Left renal pelvis (tissue), 4 donors: ENCODE results near the gene DCAF11. TPM values are rescaled to one million over a fixed set of nuclear protein-coding genes. Genes with fewer than 3 reads are reported as not detected.

Source experiments
- DNase-seq, 4 donors: peaks; one replicate each; pipeline ENCODE4 v3.0.0-alpha.2; 2013; ENCODE audit warnings: low read depth in 4 of 4, low spot score in 3 of 4
- polyA plus RNA-seq, 4 donors: library from polyadenylated mRNA; unstranded; fragments of 120-200 nt; gene quantifications; one replicate each; pipeline ENCODE4 v1.2.1, GENCODE V29; 2013; ENCODE audit not compliant: insufficient read length in 4 of 4

The DCAF11 gene
- polyA plus RNA-seq, 4 donors, result 41.2 to 90.6 (median 73.0) TPM

DNA sequence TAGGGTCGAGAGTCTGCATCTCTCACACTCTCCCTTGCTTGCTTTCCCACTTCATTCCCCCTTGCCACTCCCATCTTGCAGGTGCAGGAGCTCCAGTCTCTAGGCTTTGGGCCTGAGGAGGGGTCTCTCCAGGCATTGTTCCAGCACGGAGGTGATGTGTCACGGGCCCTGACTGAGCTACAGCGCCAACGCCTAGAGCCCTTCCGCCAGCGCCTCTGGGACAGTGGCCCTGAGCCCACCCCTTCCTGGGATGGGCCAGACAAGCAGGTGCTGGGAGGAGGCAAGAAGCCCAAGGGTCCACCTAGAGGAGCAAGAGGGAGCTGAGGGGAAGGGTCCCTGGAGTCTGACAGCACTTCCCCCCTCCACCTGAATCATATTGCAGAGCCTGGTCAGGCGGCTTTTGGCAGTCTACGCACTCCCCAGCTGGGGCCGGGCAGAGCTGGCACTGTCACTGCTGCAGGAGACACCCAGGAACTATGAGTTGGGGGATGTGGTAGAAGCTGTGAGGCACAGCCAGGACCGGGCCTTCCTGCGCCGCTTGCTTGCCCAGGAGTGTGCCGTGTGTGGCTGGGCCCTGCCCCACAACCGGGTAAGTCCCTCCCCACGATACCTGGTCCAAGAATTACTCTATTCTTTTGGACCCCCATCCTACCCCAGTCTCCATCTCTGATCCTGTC lies 37.0 kb downstream of the DCAF11 start:
- DNase-seq, result no peak

DNA sequence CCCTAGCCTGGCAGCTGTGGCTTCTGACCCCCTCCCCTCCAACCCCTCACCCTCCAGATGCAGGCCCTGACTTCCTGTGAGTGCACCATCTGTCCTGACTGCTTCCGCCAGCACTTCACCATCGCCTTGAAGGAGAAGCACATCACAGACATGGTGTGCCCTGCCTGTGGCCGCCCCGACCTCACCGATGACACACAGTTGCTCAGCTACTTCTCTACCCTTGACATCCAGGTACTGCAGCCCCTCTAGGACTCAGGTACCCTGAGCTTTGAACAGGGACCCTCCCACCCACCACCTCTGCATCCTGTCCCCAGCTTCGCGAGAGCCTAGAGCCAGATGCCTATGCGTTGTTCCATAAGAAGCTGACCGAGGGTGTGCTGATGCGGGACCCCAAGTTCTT lies 40.5 kb downstream of the DCAF11 start:
- DNase-seq, result no peak

DNA sequence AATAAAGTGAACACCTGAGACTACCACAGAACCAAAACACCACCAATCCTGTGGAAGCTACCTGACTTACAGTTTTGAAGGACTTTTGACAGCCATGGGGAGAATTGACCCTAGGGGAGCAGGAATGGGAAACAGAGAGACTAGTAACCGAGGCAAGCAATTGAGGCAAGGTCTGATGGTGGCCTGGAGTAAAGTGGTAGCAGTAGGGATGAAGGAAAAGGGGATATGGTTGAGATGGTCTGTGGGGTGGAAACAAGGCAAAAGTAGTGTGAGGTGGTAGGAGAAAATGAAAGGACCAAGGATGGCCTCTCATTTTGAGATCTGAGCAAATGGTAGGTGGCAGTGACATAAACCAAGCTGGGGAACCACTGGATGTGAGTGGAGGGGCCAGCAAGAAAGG lies 42.3 kb downstream of the DCAF11 start:
- no peak for DNase-seq

DNA sequence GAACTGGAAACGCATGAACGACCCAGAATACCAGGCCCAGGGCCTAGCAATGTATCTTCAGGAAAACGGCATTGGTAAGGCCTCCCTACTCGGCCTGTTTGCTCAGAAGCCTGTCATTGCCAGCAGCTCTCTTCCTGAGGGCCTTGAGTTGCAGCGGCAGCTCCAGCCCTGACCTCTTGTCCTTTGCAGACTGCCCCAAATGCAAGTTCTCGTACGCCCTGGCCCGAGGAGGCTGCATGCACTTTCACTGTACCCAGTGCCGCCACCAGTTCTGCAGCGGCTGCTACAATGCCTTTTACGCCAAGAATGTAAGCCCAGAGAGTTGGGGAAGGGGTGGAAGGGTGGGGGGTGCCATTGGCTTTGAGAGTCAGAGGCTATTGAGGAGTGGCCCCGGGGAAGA lies 42.8 kb downstream of the DCAF11 start:
- DNase-seq, result no peak

DNA sequence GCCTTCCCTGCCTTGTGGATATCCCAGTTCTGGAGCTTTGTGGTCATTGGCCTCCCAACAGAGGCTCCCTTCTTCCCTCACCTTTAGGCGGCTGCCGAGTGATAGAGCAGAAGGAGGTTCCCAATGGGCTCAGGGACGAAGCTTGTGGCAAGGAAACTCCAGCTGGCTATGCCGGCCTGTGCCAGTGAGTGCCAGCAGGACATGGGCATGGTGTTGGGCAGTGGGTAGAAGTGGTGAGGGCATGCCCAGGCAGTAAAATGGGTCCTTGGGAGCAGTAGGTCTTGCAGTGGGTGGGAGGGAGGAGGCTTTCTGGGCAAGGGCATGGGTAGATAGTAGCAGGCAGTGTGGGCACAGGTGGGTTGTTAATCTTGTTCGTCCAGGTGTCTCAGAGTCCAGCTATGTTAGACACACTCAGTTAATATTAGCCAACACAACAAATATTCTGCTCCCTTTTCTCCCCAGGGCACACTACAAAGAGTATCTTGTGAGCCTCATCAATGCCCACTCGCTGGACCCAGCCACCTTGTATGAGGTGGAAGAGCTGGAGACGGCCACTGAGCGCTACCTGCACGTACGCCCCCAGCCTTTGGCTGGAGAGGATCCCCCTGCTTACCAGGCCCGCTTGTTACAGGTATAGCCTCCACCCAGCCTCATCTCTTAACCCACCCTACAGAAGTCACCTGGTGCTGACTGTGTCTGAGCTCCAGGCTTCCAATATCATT lies 45.4 kb downstream of the DCAF11 start:
- no peak for DNase-seq

- no peak for DNase-seq
Observed at GRCh38 chr14:24160499-24160849, 45.9 kb downstream of the DCAF11 start.

DNA sequence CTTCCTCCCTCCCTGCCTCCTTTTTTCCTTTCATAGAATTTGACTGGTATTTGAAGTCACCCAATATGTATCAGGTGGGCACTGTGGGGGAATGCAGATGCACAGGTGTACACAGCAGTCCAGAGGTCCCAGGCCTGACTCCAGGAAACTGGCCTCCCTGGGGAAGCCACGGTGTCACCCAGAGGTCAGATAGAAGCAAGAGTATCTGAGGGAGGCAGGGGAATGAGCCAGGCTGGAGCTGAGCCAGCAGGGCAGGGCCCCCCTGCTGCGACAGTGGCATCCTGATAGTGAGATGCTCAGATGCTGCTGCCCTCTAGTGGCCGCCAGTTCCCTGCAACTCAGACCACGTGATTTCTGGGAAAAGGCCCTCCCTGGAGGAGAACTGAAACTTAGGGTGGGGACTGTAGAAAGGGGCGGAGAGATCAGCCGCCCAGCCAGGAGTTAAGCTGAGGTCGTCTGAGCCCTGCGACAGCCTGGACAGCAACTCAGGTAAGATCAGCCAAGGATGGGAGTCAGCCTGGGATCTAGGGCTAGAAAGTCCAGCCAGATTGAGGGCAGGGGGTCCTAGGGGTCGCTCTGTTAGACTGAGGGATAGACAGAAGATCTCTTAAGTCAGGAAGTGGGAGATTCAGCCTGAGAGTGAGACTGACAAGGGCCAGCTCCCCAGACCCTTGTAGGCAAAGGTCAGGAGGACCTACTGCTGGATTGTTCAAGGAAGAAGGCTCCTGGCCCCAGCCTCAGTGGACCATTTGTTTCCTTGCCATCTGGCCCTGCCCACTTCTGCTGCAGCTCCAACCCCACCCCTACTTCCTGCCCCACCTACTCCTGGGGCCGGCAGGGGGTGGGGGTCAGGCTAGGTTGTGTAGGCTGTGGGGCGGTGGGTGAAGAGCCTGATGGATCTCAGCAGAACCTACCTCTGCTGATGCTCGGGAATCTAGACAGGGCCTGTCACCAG lies 46.5 kb downstream of the DCAF11 start, which contains the start of gene IRF9:
IRF9 (plus strand) TSS at position 416 of the 955 bp plus-strand sequence. CDS start 880 bp downstream, outside the sequence.
- peak; percentile 89 to 95 (median 92) for DNase-seq

DNA sequence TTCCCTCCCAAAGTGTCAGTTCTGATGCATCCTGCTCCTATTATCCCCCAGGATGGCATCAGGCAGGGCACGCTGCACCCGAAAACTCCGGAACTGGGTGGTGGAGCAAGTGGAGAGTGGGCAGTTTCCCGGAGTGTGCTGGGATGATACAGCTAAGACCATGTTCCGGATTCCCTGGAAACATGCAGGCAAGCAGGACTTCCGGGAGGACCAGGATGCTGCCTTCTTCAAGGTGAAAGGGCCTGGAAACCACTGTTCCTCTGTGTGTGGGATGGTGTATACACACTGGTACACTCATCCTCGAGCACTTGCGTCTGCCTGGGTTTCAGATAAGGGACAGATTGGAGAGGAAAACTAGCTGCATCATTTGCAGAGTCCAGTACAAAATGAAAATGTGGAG lies 47.5 kb downstream of the DCAF11 start:
- no peak for DNase-seq

GRCh38 chr14:24164518-24164991 lies 50.0 kb downstream of the DCAF11 start:
- no peak for DNase-seq

GRCh38 chr14:24165785-24166184 lies 51.2 kb downstream of the DCAF11 start:
- DNase-seq, result no peak

DNA sequence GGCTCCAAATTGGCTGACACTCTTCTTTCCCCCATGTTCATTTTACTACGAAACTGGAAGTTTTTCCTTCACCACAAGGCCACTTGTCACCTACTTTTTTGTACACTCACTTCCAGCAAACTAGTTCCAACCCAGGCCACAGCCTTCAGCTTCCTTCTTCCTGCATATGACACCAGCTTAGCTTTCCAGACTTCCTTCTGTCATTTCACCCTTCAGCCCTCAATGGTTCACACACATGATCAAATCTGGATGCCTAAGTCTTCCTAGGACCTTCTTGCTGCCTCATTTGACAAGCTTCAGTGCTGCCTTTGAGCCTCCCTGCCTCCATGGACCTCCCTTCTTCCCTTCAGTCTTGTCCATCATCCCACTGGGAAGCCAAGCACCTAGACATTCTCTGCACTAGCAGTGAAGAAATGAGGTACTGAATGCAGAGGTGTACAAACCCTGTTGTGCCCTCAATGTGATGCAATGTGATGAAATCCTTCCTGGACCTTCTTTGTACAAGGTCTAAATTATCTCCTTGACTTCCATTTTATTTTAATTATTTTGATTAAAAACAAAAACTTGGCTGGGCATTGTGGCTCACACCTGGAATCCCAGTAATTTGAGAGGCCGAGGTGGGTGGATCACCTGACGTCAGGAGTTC lies 53.0 kb downstream of the DCAF11 start:
- DNase-seq, result no peak

DNA sequence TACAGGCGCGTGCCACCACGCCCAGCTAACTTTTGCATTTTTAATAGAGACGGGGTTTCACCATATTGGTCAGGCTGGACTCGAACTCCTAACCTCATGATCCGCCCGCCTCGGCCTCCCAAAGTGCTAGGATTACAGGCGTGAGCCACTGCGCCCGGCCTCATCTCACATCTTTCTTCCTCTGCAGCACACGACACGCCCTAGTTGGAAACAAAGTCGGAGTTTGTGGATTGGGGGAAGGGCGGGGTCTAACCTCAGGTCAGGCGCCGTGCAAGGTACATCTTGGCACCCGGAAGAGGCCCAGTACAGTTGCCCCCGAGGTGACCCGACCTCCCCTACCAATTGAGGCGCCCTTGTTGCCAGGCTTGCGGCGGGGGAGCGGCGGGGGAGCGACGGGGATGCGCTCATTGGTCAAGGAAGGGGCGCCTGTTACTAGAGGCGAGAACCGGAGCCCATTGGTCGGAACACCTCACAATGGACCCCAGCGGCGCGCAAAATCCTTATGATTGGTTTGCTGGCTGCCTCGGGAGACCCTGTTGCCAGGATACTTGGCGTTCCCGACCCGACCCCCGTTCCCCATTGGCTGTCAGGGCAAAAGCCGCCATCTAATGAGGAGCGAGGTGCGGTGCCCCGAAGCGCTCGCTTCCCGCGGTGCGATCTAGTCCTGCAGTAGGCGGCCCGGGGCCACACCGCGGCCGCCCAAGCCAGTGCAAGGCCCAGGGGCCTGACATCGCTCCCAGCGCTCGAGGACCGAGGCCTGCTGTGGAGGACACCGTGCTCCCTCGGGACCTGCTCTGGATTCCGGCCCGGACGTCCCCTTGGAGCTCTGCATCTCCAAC lies 57.1 kb downstream of the DCAF11 start, which contains the start of gene REC8:
REC8 (plus strand) TSS at position 659 of the 839 bp plus-strand sequence. CDS start 473 bp downstream, outside the sequence.
- peak; percentile 76 to 93 (median 82) for DNase-seq

- DNase-seq, result no peak
Observed at GRCh38 chr14:24172261-24172860, 57.8 kb downstream of the DCAF11 start.

DNA sequence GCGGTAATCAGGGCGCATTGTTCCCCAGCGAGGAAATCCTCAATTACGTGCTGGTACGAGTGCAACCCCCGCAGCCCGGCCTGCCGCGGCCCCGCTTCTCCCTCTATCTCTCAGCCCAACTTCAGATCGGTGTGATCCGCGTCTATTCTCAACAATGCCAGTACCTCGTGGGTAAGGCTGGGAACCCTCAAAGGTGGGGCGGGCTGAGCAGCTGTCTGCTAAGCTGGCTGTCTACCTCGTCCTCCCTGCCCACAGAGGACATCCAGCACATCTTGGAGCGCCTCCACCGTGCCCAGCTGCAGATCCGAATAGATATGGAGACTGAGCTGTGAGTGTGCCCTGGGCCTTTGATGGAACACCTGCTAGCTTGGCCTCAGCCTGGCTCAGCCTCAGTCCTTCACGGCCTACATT lies 58.3 kb downstream of the DCAF11 start:
- no peak for DNase-seq

Other genes with a start within 250 kb of the DCAF11 start
- gene DHRS4, start 161.0 kb upstream of the DCAF11 start, polyA plus RNA-seq, result 10 to 100 TPM; 28.3 to 50.8 (median 44.2) TPM
- gene DHRS4L2, start 125.8 kb upstream of the DCAF11 start, polyA plus RNA-seq, result 10 to 100 TPM; 27.6 to 52.8 (median 31.4) TPM
- 1 to 10 TPM; 1.2 to 2.0 (median 1.8) TPM for gene CARMIL3, start 62.8 kb upstream of the DCAF11 start, polyA plus RNA-seq
- not detected for gene CPNE6, start 43.2 kb upstream of the DCAF11 start, polyA plus RNA-seq
- 10 to 100 TPM in 3 of 4 donors, 1 to 10 TPM in 1; 7.7 to 31.0 (median 24.0) TPM for gene PCK2, start 20.5 kb upstream of the DCAF11 start, polyA plus RNA-seq
- 1 to 10 TPM in 3 of 4 donors, under 1 TPM in 1; 0.59 to 4.1 (median 2.1) TPM for gene NRL, start 172 bp downstream of the DCAF11 start, polyA plus RNA-seq
- gene FITM1, start 15.9 kb downstream of the DCAF11 start, polyA plus RNA-seq, result 1 to 10 TPM in 1 of 4 donors, under 1 TPM in 3; 0.55 to 1.6 (median 0.79) TPM
- 100 to 1,000 TPM; 131 to 226 (median 197) TPM for gene PSME1, start 21.4 kb downstream of the DCAF11 start, polyA plus RNA-seq
- 10 to 100 TPM in 3 of 4 donors, 1 to 10 TPM in 1; 9.7 to 21.4 (median 19.4) TPM for gene EMC9, start 26.8 kb downstream of the DCAF11 start, polyA plus RNA-seq
- 100 to 1,000 TPM; 134 to 185 (median 166) TPM for gene PSME2, start 31.8 kb downstream of the DCAF11 start, polyA plus RNA-seq
- 10 to 100 TPM; 44.8 to 59.8 (median 47.4) TPM for gene RNF31, start 32.7 kb downstream of the DCAF11 start, polyA plus RNA-seq
- 10 to 100 TPM; 46.1 to 68.1 (median 57.0) TPM for gene IRF9, start 46.5 kb downstream of the DCAF11 start, polyA plus RNA-seq
- gene REC8, start 57.3 kb downstream of the DCAF11 start, polyA plus RNA-seq, result 100 to 1,000 TPM in 1 of 4 donors, 10 to 100 TPM in 3; 28.0 to 100 (median 57.9) TPM
- gene IPO4, start 74.0 kb downstream of the DCAF11 start, polyA plus RNA-seq, result 10 to 100 TPM; 19.8 to 39.5 (median 31.0) TPM
- gene TM9SF1, start 80.7 kb downstream of the DCAF11 start, polyA plus RNA-seq, result 10 to 100 TPM; 32.9 to 43.7 (median 35.4) TPM
- gene TSSK4, start 90.9 kb downstream of the DCAF11 start, polyA plus RNA-seq, result 10 to 100 TPM in 1 of 4 donors, 1 to 10 TPM in 3; 4.2 to 12.0 (median 5.6) TPM
- gene CHMP4A, start 98.7 kb downstream of the DCAF11 start, polyA plus RNA-seq, result 10 to 100 TPM; 27.8 to 58.4 (median 52.0) TPM
- gene MDP1, start 101.3 kb downstream of the DCAF11 start, polyA plus RNA-seq, result 10 to 100 TPM in 3 of 4 donors, 1 to 10 TPM in 1; 8.3 to 16.9 (median 11.3) TPM
- gene NEDD8, start 117.6 kb downstream of the DCAF11 start, polyA plus RNA-seq, result 100 to 1,000 TPM; 189 to 230 (median 217) TPM
- gene GMPR2, start 118.2 kb downstream of the DCAF11 start, polyA plus RNA-seq, result 100 to 1,000 TPM in 3 of 4 donors, 10 to 100 TPM in 1; 65.6 to 124 (median 117) TPM
- 10 to 100 TPM; 57.3 to 62.1 (median 60.1) TPM for gene TINF2, start 127.8 kb downstream of the DCAF11 start, polyA plus RNA-seq
- gene TGM1, start 148.4 kb downstream of the DCAF11 start, polyA plus RNA-seq, result 1 to 10 TPM; 1.6 to 6.6 (median 2.6) TPM
- gene RABGGTA, start 156.8 kb downstream of the DCAF11 start, polyA plus RNA-seq, result 10 to 100 TPM; 19.4 to 28.6 (median 20.3) TPM
- gene DHRS1, start 185.0 kb downstream of the DCAF11 start, polyA plus RNA-seq, result 10 to 100 TPM; 27.8 to 54.8 (median 43.2) TPM
- gene NOP9, start 185.1 kb downstream of the DCAF11 start, polyA plus RNA-seq, result 10 to 100 TPM; 20.0 to 27.0 (median 25.4) TPM
- gene CIDEB, start 193.2 kb downstream of the DCAF11 start, polyA plus RNA-seq, result 10 to 100 TPM; 20.2 to 28.4 (median 24.5) TPM
- gene LTB4R2, start 195.4 kb downstream of the DCAF11 start, polyA plus RNA-seq, result 1 to 10 TPM; 1.7 to 4.4 (median 3.0) TPM
- 1 to 10 TPM; 2.1 to 6.5 (median 4.9) TPM for gene LTB4R, start 196.7 kb downstream of the DCAF11 start, polyA plus RNA-seq
- 10 to 100 TPM in 3 of 4 donors, 1 to 10 TPM in 1; 8.4 to 23.3 (median 20.0) TPM for gene ADCY4, start 220.3 kb downstream of the DCAF11 start, polyA plus RNA-seq
- 1 to 10 TPM; 2.3 to 4.3 (median 3.8) TPM for gene RIPK3, start 225.2 kb downstream of the DCAF11 start, polyA plus RNA-seq